GM19099 (cell line): ENCODE measurements around the gene SERPINA4.

Experiments used
- POLR2A ChIP-seq: IDR thresholded peaks from 3 replicates; pipeline ENCODE4 v1.6.1; 2011; ENCODE audit warnings: low read depth; ENCODE audit not compliant: insufficient read length; ENCODE audit errors: extremely low read depth

Gene SERPINA4

GRCh38 chr14:94560751-94561655 lies at the start of gene SERPINA4:
TSS of gene SERPINA4 (plus strand) at chr14:94561442. CDS start at chr14:94563483, 2,041 bp downstream.
- no peak for TF ChIP-seq POLR2A

GRCh38 chr14:94514351-94514750 lies 46.9 kb upstream of the SERPINA4 start:
- TF ChIP-seq POLR2A, result no peak

- no peak for TF ChIP-seq POLR2A
Measured at GRCh38 chr14:94515426-94515825, 45.8 kb upstream of the SERPINA4 start.

- no peak for TF ChIP-seq POLR2A
Measured at GRCh38 chr14:94515856-94516255, 45.4 kb upstream of the SERPINA4 start.

- TF ChIP-seq POLR2A, result no peak
Measured at GRCh38 chr14:94517248-94517640, 44.0 kb upstream of the SERPINA4 start.

- TF ChIP-seq POLR2A, result no peak
Measured at GRCh38 chr14:94517641-94518257, 43.5 kb upstream of the SERPINA4 start.

- no peak for TF ChIP-seq POLR2A
Measured at GRCh38 chr14:94521375-94522114, 39.7 kb upstream of the SERPINA4 start.

GRCh38 chr14:94522115-94522724 lies 39.0 kb upstream of the SERPINA4 start:
- no peak for TF ChIP-seq POLR2A

GRCh38 chr14:94523265-94523664 lies 38.0 kb upstream of the SERPINA4 start:
- TF ChIP-seq POLR2A, result no peak

- TF ChIP-seq POLR2A, result no peak
Measured at GRCh38 chr14:94524093-94524492, 37.1 kb upstream of the SERPINA4 start.

- no peak for TF ChIP-seq POLR2A
Measured at GRCh38 chr14:94531187-94531586, 30.1 kb upstream of the SERPINA4 start.

GRCh38 chr14:94532447-94532846 lies 28.8 kb upstream of the SERPINA4 start:
- no peak for TF ChIP-seq POLR2A

GRCh38 chr14:94535506-94535905 lies 25.7 kb upstream of the SERPINA4 start:
- no peak for TF ChIP-seq POLR2A

GRCh38 chr14:94536836-94537235 lies 24.4 kb upstream of the SERPINA4 start:
- no peak for TF ChIP-seq POLR2A

GRCh38 chr14:94538070-94538740 lies 23.0 kb upstream of the SERPINA4 start:
- TF ChIP-seq POLR2A, result no peak

- no peak for TF ChIP-seq POLR2A
Measured at GRCh38 chr14:94539181-94539580, 22.1 kb upstream of the SERPINA4 start.
